ELR (cell line): ENCODE measurements around the gene MAD1L1.
"Not testable (repeated sequence)": the region's sequence is repeated elsewhere in the genome, so short reads cannot be mapped to it uniquely, and the experiment has no call there.

ENCODE experiments used
- DNase-seq: peaks from one replicate; pipeline ENCODE4 v3.0.0-alpha.2; 2015; ENCODE audit warnings: low read depth

Gene MAD1L1

DNA sequence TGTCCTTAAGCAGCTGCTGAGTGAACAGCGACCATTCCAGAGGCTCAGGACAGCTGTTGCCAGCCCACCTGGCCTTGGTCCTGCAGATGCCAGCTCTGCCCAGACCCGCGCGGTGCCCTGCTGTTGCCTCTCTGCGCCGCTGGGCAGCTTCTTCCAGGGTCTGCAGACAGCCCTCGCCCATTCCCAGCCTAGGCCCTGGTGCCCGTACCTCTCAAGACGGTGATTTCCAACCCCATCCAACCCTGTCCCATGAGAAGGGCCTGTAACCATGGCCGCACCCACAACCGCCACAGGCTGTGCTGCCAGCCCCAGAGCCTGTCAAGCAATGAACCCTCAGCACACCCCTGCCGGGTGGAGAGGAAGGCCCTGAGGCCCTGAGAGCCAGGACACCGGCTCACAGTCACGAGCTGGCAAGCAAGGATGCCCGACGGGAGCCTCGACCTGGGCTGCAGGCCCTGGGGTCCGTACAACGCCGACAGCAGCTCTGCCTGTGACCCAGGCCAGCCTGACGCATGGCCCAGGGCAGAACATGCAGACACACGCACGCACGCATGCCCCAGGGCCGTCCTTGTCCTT lies 231.9 kb downstream of the MAD1L1 start:
- DNase-seq = no peak

GRCh38 chr7:2000153-2000687 lies 232.5 kb downstream of the MAD1L1 start:
- DNase-seq = no peak

- DNase-seq = no peak
Observed at GRCh38 chr7:1999278-1999984, 233.3 kb downstream of the MAD1L1 start.

- no peak for DNase-seq
Observed at GRCh38 chr7:1998146-1998545, 234.6 kb downstream of the MAD1L1 start.

DNA sequence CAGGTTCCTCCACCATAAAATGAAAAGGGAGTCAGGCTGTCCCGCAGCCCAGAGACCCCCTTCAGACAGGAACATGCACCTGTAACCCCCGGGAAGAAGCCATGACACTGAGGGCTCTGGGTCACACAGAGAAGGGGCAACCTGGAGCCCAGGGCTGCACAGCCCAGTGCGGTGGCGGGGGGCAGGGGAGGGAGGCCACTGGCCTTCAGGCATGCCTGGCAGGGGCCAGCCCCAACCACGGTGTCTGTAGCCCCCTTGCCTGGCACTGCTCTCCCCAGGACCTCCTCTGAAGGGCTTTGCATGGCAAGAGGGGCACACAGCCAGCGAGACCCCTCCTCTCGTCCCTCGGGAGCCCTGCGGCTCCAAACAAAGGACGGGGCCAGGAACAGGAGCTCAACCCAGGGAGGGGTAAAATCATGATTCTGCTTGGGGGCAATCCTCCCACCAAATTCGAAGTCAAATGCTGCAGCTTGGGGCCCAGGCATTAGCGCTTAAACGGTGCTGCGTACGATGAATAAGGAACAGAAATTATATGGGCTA lies 235.1 kb downstream of the MAD1L1 start:
- DNase-seq = no peak

DNA sequence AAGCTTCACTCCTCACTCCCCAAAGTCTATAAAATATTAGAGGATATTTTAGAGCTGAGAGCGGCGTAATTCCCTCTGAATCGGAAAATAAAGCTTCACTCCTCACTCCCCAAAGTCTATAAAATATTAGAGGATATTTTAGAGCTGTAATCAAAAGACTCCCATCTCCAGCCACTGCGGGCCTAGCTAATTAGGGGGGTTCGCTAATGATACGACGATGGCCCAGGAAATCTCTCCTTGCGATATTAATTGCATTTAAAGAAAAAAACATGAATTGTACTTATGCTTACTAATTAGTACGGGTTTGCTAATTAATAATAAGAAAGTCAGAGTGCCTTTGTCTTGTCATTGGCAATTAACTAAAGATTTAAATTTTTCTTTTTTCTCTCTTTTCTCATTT lies 235.9 kb downstream of the MAD1L1 start:
- no peak for DNase-seq

DNA sequence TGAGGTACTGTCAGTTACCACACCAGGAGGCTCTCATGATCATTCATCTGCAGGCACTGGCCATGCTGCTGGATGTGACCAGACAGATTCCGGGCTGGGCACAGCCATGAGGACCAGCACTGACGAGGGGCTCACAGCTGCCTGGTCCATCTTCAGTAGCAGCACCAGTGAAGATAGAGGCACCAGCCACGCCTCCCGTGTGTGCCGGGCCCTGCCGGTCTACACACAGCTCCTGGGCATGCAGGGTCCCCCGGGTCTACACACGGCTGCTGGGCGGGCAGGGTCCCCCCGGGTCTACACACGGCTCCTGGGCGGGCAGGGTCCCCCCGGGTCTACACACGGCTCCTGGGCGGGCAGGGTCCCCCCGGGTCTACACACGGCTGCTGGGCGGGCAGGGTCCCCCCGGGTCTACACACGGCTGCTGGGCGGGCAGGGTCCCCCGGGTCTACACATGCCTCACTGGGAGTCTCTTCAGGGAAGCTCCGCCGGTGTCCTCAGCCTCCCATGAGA lies 236.8 kb downstream of the MAD1L1 start:
- DNase-seq = not testable (repeated sequence)

DNA sequence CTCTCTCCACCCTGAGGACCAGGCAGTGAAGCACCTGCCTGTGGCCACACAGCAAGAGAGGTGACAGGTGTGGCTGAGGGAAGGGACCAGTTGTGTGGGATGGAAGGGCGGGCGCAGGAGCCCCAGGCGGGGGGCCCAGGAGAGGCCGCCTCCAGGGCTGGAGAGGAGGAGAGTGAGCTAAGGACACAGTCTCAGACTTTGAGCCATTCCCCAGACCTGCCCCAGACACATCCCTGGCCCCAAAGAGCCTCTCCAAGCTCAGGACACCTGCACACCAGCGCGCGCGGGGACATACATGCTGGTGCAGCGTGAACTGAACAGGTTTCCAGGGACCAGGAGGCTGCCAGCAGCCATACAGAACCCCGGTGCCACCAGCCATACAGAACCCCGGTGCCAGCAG lies 237.3 kb downstream of the MAD1L1 start:
- DNase-seq = no peak

GRCh38 chr7:1994931-1995330 lies 237.8 kb downstream of the MAD1L1 start:
- DNase-seq = no peak

DNA sequence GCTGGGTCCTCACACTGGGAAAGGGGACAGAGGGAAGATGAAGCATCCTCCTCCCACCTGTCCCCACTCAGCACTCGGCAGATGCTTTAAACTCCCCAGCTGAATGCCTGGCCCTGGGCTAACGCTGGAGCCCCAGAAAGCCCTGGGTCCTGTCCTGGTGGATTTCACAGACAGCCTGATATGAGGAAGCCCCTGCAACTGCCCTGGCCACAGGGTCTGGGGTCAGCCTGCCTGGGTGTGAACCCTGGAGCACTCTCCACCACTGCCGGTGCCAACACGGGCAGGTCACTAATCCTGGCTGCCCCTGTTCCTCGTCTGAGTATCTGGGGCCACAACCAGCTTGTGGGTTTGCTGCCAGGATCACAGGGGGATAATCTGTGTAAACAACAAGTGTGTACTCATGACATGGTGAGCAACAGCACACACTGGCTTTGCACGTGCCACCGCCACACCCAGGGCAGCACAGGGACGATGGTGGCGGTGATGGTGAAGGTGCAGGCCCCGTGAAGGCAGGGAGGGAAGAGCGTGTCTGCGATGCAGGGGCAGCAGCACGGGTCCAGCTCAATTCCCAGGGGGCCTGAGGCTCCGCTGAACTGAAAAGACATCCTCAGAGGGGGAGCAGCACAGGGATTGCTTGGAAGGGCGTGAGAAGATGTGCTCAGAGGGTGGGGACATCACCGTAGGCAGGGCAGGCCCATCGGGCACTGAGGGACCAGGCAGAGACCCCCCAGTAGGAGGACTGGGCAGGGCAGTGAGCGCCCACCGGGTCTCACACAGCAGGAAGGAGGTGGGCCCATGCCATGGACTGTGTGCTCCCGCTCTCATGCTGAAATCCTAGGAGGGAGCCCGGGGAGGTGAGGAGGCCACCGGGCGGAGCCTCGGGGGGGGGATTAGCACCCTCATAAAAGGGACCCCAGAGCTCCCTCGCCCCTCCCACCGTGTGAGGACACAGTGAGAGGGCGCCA lies 238.7 kb downstream of the MAD1L1 start:
- DNase-seq = no peak

DNA sequence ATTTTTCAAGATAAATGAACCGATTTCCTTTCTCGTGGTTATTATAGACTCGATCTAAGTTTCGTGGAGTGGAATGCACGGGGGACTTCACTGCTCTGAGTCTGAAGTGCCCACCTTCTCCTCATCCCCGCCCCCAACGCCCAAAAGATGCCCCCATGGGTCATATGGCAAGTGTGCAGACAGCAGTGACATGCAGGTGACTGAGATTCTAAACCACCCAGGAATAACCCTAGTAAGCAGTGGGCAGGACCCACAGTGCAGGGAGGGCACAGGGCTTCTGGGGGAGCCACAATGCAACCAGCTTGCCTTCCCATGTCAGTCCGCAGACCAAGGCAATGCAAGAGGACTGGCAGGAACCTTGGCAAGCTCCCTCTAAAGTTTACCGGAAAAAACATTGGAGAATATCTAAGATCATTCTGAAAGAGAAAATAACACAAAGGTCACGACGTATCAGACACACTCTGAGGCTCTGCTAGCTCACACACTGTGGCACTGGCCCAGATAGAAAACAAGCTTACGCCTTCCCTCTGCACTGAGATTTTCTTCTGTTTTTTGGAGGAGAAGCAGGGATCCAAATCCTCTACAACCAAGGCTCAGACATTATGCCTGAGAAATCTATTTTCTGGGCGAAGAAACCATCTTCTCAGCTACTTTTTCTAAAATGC lies 239.6 kb downstream of the MAD1L1 start:
- DNase-seq = no peak

DNA sequence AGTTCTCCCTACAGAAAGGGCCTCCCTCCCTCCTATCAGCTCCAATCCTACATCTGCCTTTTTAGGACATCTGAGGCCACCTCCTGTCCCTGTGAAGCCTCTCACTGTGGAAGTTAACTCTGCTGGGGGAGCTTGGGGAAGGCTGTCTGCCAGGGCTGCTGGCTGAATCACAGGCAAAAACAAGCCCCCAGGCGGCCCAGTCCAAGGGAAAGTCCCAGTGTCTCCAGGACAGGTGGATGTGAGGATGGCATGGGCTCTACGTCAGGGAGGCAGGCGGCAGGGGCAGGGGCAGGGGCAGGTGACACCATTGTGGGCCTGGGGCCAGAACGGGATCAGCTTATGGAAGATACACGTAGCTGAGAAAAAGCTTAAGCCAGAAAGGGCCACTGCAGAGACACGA lies 240.2 kb downstream of the MAD1L1 start:
- no peak for DNase-seq

DNA sequence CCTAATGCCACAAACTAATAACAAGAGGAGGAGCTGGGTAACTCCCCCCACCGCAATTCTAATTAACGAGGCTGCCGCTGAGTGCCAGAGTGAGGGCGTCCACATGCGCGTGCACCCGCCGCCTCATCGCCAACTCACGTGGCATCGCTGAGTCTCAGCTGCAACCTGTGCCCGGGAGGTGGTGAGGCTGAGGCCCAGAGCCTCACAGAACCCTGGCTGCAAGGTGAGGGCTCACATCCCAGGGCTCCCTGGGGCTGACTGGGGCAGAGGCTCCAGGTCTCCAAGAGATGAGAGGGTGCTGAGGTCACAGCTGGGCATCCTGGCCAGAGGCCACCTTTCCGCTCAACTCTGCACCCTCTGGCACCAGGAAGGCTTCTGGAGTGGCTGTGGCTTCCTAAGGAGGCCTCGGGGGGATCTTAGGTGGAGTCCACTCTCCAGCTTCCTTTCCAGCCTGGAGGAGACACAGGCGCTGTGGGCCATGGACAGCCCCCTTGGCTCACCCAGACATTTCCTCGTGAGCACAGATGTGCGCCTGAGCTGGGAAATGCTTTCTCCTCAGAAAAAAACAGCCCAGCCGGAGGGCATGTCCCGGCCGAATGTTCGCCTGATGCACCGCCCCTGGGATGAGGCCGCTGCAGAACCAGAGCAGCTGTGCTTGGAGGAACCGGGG lies 242.6 kb downstream of the MAD1L1 start:
- no peak for DNase-seq

GRCh38 chr7:1989049-1989860 lies 243.5 kb downstream of the MAD1L1 start:
- no peak for DNase-seq

GRCh38 chr7:1988533-1988930 lies 244.2 kb downstream of the MAD1L1 start:
- no peak for DNase-seq

DNA sequence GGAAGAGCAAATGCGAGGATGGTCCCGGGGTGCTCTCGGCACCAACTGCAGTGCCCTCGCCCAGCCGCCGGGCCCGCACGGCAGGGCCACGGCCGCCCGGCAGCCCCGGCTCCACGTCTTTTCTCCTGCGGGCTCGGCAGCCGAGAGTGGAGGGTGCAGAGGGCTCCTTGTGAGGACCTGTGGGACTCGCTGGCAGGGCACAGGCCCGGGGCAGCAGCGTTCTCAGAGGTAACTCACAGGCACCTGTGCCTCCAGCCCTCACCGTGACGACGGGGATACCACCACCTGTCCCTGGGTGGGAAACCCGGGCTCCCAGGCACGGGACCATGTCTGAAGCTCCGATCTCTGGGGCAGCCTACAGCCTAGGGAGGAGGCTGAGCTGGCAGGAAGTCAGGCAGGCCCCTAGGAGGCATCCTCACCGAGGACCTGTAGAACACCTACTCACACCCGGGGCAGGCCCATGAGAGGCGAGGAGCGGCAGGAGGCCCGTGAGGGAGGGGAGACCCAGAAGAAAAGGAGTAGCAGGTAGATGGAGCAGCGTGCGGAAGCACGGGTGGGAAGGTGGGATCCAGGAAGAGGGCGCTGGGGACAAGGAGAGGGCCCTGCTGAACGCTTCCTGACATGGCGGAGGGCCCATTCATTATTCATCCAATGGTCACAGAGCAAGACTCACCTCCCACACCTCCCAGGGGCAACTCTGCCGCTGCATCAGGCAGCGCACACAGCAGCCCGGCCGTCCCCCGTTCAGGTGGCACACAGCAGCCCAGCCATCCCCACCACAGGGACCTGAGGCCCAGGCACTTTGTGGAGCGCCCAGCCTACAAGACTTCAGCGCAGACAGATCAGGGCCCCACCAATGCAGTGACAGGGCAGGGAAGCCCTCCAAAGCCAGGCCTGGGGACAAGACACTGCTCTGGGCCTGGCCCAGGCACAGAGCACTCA lies 244.9 kb downstream of the MAD1L1 start:
- no peak for DNase-seq

- DNase-seq = no peak
Observed at GRCh38 chr7:1987084-1987535, 245.6 kb downstream of the MAD1L1 start.

DNA sequence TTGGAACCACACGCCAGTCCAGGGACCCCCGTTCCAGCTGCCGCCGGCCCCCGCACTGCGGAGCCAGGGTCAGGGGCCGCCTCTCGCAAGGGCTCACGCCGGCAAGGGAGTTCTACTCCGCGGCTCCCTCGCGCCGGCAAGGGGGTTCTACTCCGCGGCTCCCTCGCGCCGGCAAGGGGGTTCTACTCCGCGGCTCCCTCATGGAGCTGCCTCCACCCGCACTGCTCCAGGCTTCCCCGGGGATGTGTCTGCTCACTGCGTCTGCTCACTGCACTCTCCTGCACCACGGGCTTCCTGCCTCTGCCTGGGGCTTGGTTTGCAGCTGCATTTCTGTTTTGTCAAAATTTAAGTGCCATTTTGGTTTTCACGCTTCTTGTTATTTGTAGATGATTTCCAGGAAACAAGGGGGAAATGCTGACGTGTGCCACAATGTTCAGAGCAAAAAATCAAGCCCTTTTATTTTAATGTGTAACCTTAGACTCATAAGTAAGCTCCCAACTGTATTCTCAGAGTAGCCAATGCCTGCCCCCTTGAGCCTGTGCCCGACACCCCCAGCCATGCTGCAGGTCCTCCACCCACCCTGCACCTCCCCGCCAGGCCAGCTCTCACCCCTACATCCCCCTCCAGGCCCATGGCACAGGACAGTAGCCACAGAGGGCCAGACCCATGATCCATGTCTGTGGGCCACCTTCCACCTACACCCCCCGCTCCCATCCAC lies 246.2 kb downstream of the MAD1L1 start:
- no peak for DNase-seq
